T-helper 22 cell (primary cell): ENCODE results near the gene ABL2.
"Not testable (repeated sequence)": the region's sequence is repeated elsewhere in the genome, so short reads cannot be mapped to it uniquely, and the experiment has no call there.

Experiments
- DNase-seq: peaks from one replicate; pipeline ENCODE4 v3.0.0-alpha.2; 2020; ENCODE audit warnings: low read depth

ABL2 gene

GRCh38 chr1:179169616-179170467 lies 59.6 kb downstream of the ABL2 start:
- DNase-seq = no peak

- DNase-seq = no peak
These were observed 60.9 kb downstream of the ABL2 start for GRCh38 chr1:179168536-179168935.

GRCh38 chr1:179167955-179168354 lies 61.5 kb downstream of the ABL2 start:
- no peak for DNase-seq

GRCh38 chr1:179167418-179167777 lies 62.1 kb downstream of the ABL2 start:
- DNase-seq = no peak

GRCh38 chr1:179166663-179167417 lies 62.6 kb downstream of the ABL2 start:
- DNase-seq = no peak

DNA sequence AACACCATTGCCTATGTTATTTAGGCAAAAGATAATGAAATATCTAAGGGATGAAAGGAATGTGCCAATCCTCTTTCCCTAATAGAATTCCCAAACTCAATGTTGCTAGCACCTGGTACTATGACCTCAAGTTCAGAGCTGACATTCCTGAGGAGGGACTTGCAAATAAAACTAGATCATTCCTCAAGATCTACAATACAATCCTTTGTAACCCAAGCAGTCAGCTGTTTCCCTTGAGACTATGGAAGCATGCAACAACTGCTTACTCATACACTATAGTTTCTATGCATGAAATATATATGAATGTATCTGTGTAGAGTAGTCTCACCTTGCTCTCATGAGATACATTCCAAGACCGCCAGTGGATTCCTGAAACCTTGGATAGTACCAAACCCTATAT lies 65.0 kb downstream of the ABL2 start:
- DNase-seq = no peak

DNA sequence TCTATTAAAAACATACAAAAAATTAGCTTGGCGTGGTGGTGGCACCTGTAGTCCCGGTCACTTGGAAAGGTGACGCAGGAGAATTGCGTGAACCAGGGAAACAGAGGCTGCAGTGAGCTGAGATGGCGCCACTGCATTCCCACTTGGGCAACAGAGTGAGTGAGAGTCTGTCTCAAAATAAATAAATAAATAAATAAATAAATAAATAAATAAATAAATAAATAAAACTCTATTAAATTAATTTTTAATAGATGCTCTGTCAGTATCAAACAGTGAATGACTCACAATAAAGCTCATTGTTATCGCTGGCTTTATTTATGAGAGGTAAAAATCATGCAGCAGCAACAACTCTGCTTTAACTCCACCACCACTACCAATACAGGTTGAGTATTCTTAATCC lies 72.8 kb downstream of the ABL2 start:
- no peak for DNase-seq

DNA sequence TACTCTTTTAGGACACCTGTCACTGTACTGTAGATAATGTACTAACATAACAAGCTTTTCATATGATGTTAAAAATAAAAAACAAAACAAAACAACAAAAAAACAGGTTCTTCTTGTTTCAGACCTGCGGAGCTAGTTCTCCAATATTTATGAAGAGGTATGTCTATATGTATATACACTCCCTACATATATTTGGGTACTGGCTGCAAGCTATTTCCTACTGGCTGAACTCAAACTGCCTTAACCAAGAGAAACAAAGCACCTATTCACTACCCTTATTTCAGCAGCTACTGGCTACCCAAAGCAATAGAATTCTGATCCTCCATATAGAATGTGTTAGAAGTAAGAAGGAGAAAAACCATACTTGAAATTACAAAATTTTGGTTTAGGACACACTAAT lies 73.5 kb downstream of the ABL2 start:
- DNase-seq = no peak

DNA sequence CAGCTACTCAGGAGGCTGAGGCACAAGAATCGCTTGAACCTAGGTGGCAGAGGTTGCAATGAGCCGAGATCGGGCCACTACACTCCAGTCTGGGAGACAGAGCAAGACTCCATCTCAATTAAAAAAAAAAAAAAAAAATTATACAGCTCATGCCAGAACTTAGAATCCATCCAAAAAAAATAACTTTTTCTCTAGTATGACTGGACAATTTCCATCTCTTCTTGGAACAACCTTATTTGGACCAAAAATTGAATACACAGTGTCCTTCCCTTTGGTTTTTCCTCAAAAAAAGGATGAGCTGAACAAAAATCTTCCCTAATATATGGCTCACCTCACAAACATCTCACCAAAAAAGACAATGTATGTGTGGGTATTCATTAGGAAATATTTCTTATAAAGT lies 73.9 kb downstream of the ABL2 start:
- DNase-seq = no peak

DNA sequence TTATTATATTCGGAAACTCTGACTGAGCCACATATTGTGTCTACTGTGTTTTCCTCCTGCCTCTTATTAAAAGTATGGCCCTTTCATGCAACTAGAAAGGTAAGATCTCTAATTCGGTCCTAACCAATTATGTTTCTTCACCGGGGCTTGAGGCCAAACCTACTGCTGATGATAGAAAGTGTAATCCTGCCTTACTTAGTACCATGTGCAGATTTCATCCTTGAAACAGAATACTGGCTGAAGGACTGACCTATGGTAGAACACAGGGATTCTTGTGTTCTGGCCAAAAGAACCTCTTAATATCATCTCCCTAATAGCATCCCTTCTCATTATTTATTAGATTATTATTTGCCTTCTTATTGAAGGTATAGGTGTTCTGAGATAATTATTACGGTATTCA lies 75.0 kb downstream of the ABL2 start:
- DNase-seq = no peak

GRCh38 chr1:179153217-179153616 lies 76.3 kb downstream of the ABL2 start:
- no peak for DNase-seq

DNA sequence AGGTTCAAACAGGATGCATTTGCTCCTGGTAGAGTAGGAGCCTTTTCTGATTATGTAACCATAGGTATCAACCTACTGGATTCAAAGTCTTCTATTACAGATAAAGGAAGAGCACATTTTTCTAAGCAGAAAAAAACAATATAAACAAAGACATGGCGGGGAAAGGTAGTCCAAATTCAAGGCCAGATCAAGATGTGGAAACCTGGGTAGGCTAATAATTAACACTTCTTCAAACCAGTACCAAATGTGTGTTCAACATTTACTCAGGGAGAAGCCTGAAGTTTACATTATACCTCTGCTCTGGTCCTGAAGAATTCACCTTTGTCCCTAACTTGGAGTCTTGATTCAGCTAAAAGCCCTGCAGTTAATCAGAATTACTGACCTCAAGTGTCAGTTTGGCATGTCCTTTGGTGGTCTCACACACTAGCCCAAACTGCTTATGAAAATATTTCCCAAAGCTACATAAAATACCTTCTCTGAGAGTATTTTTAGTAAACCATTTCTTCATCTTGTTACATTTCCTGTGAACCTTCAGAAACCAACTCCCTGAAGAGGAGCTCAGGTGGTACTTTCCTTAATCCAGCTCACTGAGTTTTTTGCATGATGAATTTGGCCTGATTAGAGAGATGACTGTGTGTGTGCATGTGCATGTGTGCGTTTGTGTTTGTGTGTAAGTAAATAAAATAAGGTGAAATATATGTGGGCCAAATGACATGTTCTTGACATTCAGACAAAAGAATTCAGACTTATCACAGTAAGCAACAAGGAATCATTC lies 77.4 kb downstream of the ABL2 start:
- no peak for DNase-seq

- no peak for DNase-seq
These were observed 82.6 kb downstream of the ABL2 start for GRCh38 chr1:179146911-179147310.

DNA sequence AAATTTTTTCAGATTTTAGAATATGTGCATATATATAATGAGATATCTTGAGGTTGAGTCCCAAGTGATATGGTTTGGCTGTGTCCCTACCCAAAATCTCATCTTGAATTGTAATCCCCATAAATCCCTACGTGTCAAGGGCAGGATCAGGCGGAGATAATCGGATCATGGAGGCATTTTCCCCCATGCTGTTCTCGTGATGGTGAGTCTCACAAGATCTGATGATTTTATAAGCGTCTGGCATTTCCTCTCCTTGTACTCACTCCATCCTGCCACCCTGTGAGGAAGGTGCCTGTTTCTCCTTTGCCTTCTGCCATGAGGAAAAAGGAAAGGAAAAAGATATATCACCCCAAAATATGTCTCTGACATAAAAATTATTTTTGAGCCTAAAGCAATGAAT lies 83.0 kb downstream of the ABL2 start:
- DNase-seq = no peak

GRCh38 chr1:179145521-179145920 lies 84.0 kb downstream of the ABL2 start:
- DNase-seq = no peak

GRCh38 chr1:179144626-179145025 lies 84.9 kb downstream of the ABL2 start:
- DNase-seq = no peak

DNA sequence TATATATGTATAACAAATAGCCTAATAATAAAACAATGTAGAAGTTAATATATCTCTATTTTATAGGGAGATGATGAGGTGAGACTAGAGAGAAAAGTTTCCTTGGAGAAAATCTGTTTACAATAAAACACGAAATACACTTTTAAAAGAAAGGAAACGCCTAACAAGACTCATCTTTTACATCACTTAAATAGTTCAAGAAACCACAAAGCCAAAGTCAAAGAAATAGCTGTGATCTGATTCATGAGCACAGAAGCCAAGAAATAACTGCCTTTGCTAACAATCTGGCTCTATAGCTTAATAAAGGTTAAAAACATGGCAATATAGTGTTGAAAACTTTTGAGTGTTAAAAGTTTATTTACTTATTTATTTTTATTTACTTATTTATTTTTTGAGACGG lies 86.2 kb downstream of the ABL2 start:
- DNase-seq = no peak

- no peak for DNase-seq
These were observed 86.6 kb downstream of the ABL2 start for GRCh38 chr1:179142889-179143299.

- no peak for DNase-seq
These were observed 87.8 kb downstream of the ABL2 start for GRCh38 chr1:179141592-179142251.

DNA sequence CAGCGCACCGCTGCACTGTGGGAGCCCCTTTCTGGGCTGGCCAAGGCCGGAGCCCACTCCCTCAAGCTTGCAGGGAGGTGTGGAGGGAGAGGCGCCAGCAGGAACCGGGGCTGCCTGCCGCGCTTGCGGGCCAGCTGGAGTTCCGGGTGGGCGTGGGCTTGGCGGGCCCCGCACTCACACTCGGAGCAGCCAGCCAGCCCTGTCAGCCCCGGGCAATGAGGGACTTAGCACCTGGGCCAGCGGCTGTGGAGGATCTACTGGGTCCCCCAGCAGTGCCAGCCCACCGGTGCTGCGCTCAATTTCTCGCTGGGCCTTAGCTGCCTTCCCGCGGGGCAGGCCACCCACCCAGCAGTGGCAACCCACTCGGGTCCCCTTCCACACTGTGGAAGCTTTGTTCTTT lies 90.7 kb downstream of the ABL2 start:
- not testable (repeated sequence) for DNase-seq

- DNase-seq = no peak
These were observed 91.7 kb downstream of the ABL2 start for GRCh38 chr1:179137617-179138255.

DNA sequence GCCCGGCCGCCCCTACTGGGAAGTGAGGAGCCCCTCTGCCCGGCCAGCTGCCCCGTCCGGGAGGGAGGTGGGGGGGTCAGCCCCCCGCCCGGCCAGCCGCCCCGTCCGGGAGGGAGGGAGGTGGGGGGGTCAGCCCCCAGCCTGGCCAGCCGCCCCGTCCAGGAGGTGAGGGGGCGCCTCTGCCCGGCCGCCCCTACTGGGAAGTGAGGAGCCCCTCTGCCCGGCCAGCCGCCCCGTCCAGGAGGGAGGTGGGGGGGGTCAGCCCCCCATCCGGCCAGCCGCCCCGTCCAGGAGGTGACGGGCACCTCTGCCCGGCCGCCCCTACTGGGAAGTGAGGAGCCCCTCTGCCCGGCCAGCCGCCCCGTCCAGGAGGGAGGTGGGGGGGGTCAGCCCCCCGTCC lies 93.8 kb downstream of the ABL2 start:
- DNase-seq = not testable (repeated sequence)
